Stomach (tissue), 4 donors: ENCODE measurements around the gene BDH1.

Source experiments
- CTCF ChIP-seq, 7 experiments: fragments of 450-650 bp in 4 of 7; fragments of 200-600 bp in 3 of 7; sonication (generic) in 3 of 7; IDR thresholded peaks; one replicate each; pipeline ENCODE4 v1.5.1; 2016 to 2019; ENCODE audit warnings: antibody characterized with exemption in 7 of 7, control low read depth in 2 of 7, mild to moderate bottlenecking in 1 of 7
- POLR2A ChIP-seq, 4 donors: fragments of 450-650 bp; IDR thresholded peaks; one replicate each; pipeline ENCODE4 v1.6.1; 2016; ENCODE audit warnings: antibody characterized with exemption in 4 of 4, control low read depth in 2 of 4, mild to moderate bottlenecking in 1 of 4, moderate library complexity in 1 of 4
- POLR2AphosphoS5 ChIP-seq, 3 donors: sonication (generic); formaldehyde crosslinking; IDR thresholded peaks; one replicate each; pipeline ENCODE4 v1.6.1; 2016; ENCODE audit warnings: antibody characterized with exemption in 3 of 3

- no peak for TF ChIP-seq POLR2A (IDR thresholded peaks at IDR 0.05)
- TF ChIP-seq CTCF (IDR thresholded peaks at IDR 0.05): no peak
- no peak for TF ChIP-seq POLR2AphosphoS5 (IDR thresholded peaks at IDR 0.05)
These were observed 9.3 kb downstream of the BDH1 start for GRCh38 chr3:197546307-197547085.
